Activated CD4-positive, CD25-positive, alpha-beta regulatory T cell treated with anti-CD3 and anti-CD28 coated beads, Interleukin-2, amount 50 U/mL, for 24 hours (primary cell): ENCODE measurements around the gene NPW.
A peak's percentile ranks its signal among the peaks of the same experiment; 100 is the strongest.
"Not testable (repeated sequence)": the region's sequence is repeated elsewhere in the genome, so short reads cannot be mapped to it uniquely, and the experiment has no call there.

Experiments
- ATAC-seq, 2 donors: fragments of 150-1000 bp; cut with Tn5 transposase; one replicate each; pipeline ENCODE4 v1.10.0; 2021; ENCODE audit warnings: mild to moderate bottlenecking in 1 of 2, moderate library complexity in 1 of 2

NPW gene

GRCh38 chr16:2002406-2003230 is 17.0 kb upstream of the NPW start:
- no peak for ATAC-seq

GRCh38 chr16:2003231-2003826 is 16.3 kb upstream of the NPW start:
- ATAC-seq, result no peak

GRCh38 chr16:2003827-2004641 is 15.6 kb upstream of the NPW start:
- peak; percentile 92 to 94 for ATAC-seq

- ATAC-seq, result no peak
Measured at GRCh38 chr16:2004795-2005517, 14.6 kb upstream of the NPW start.

- ATAC-seq, result no peak
Measured at GRCh38 chr16:2005646-2006045, 13.9 kb upstream of the NPW start.

GRCh38 chr16:2006317-2006716 is 13.3 kb upstream of the NPW start:
- no peak for ATAC-seq

GRCh38 chr16:2007081-2007836 is 12.3 kb upstream of the NPW start:
- no peak for ATAC-seq

GRCh38 chr16:2008009-2008526 is 11.5 kb upstream of the NPW start:
- ATAC-seq, result no peak

- no peak for ATAC-seq
Measured at GRCh38 chr16:2008631-2009163, 10.9 kb upstream of the NPW start.

GRCh38 chr16:2009164-2009711 is 10.3 kb upstream of the NPW start:
- peak; percentile 31 to 50 for ATAC-seq

GRCh38 chr16:2009791-2010510 is 9.6 kb upstream of the NPW start, which contains the start of gene ZNF598:
Gene ZNF598 (minus strand): TSS chr16:2009821.
- ATAC-seq, result peak; percentile 97

- not testable (repeated sequence) for ATAC-seq
Measured at GRCh38 chr16:2011726-2012125, 7.9 kb upstream of the NPW start.

GRCh38 chr16:2013527-2013926 is 6.1 kb upstream of the NPW start:
- ATAC-seq, result no peak

GRCh38 chr16:2015117-2015946 is 4.3 kb upstream of the NPW start:
- no peak for ATAC-seq

- ATAC-seq, result no peak
Measured at GRCh38 chr16:2015947-2016208, 3.7 kb upstream of the NPW start.

GRCh38 chr16:2016407-2016922 is 3.1 kb upstream of the NPW start:
- ATAC-seq, result no peak

- no peak for ATAC-seq
Measured at GRCh38 chr16:2019921-2020831, 591 bp downstream of the NPW start.

GRCh38 chr16:2022723-2023091 is 3.1 kb downstream of the NPW start:
- ATAC-seq, result peak; percentile 18 to 27
